ENCODE results near the gene L1CAM.

GRCh38 chrX:153928846-153929245 lies 42.9 kb upstream of the L1CAM start:
- TF ChIP-seq POLR2A (IDR thresholded peaks at IDR 0.05) (no peak), CTCF (IDR thresholded peaks at IDR 0.05) (no peak)

All from adrenal gland (tissue), 5 donors.